HepG2 (cell line): ENCODE results near the gene NBPF20. TPM values are rescaled to one million over a fixed set of nuclear protein-coding genes. Genes with fewer than 3 reads are reported as not detected.

Experiments used
- ATAC-seq: fragments of 200-7000 bp; cut with Tn5 transposase; 3 replicates; pipeline ENCODE4 v1.9.1; 2020; ENCODE audit warnings: mild to moderate bottlenecking, moderate library complexity
- Bru-seq: library from RNA; stranded (reverse); fragments of 400-500 nt; gene quantifications from one replicate; lab custom pipeline; 2021; lab: Mats Ljungman, UMichigan
- BruChase-seq, 2 experiments: library from RNA; stranded (reverse); fragments of 400-500 nt; gene quantifications; one replicate each; lab custom pipeline; 2021; lab: Mats Ljungman, UMichigan
- BruUV-seq: library from RNA; stranded (reverse); fragments of 400-500 nt; replicated peaks from 2 replicates; lab custom pipeline; 2021; lab: Mats Ljungman, UMichigan
- CTCF ChIA-PET: fragments of 300-600 bp; formaldehyde crosslinking; extraction: SDS; loops from one replicate; lab custom pipeline; 2021; ENCODE audit warnings: low total read pairs, inconsistent platforms, low intra/inter-chr PET ratio; lab: Yijun Ruan, JAX
- POLR2A ChIA-PET: fragments of 350-600 bp; sonication (Branson Sonifier 250); formaldehyde crosslinking; loops from one replicate; lab custom pipeline; 2020; ENCODE audit warnings: antibody characterized with exemption, inconsistent platforms; lab: Yijun Ruan, JAX
- DNase-seq: peaks from one replicate; pipeline ENCODE4 v3.0.0-alpha.2; 2015; ENCODE audit warnings: low spot score
- FAIRE-seq: peaks from 3 replicates; lab custom pipeline; 2011; peaks lifted over from hg19 to GRCh38; lab: Jason Lieb, UNC
- H2AFZ ChIP-seq: one replicate; pipeline ENCODE4 v1.6.1; 2011; ENCODE audit warnings: low read length, inconsistent platforms
- H3K27ac ChIP-seq: fragments of 300-600 bp; 3 replicates; pipeline ENCODE4 v1.8.0; 2011; ENCODE audit warnings: mixed run types, mild to moderate bottlenecking, mixed read lengths, low read length, inconsistent platforms; ENCODE audit not compliant: insufficient read depth; ENCODE audit errors: extremely low read length
- H3K27me3 ChIP-seq, 2 experiments: fragments of 200-600 bp in 1 of 2; 2 replicates in 1 of 2; 3 replicates in 1 of 2; pipeline versions ENCODE4 v1.6.0 to v1.8.0; 2011; ENCODE audit warnings: low read length in 2 of 2, mild to moderate bottlenecking in 2 of 2, moderate library complexity in 2 of 2, inconsistent platforms in 1 of 2; ENCODE audit not compliant: insufficient read depth in 2 of 2, control insufficient read depth in 1 of 2
- H3K36me3 ChIP-seq, 2 experiments: fragments of 200-600 bp in 1 of 2; replicated peaks in 1 of 2; 2 replicates in 1 of 2; 3 replicates in 1 of 2; pipeline versions ENCODE4 v1.5.1 to v1.8.0; 2011; ENCODE audit warnings: low read length in 2 of 2, inconsistent platforms in 1 of 2; ENCODE audit not compliant: insufficient read depth in 2 of 2, control insufficient read depth in 1 of 2
- H3K4me1 ChIP-seq: 2 replicates; pipeline ENCODE4 v1.5.1; 2012; ENCODE audit warnings: low read length, inconsistent platforms; ENCODE audit not compliant: insufficient read depth
- H3K4me2 ChIP-seq: 2 replicates; pipeline ENCODE4 v1.6.0; 2011; ENCODE audit warnings: low read depth, low read length, inconsistent platforms
- H3K4me3 ChIP-seq, 3 experiments: fragments of 200-600 bp in 1 of 3; sonication (generic), shearing (Covaris generic) in 1 of 3; replicated peaks in 1 of 3; 2 replicates each; pipeline ENCODE4 v1.5.1; 2011 to 2016; ENCODE audit warnings: low read length in 3 of 3, inconsistent platforms in 2 of 3, low read depth in 2 of 3, mild to moderate bottlenecking in 2 of 3, control low read depth in 1 of 3, mixed read lengths in 1 of 3; ENCODE audit not compliant: insufficient read depth in 1 of 3
- H3K79me2 ChIP-seq: one replicate; pipeline ENCODE4 v1.6.1; 2011; ENCODE audit warnings: low read length, inconsistent platforms; ENCODE audit not compliant: insufficient read depth
- H3K9ac ChIP-seq: 2 replicates; pipeline ENCODE4 v1.6.0; 2011; ENCODE audit warnings: mild to moderate bottlenecking, low read depth, low read length, inconsistent platforms; ENCODE audit not compliant: insufficient read depth
- H3K9me3 ChIP-seq: 2 replicates; pipeline ENCODE4 v1.5.1; 2012; ENCODE audit warnings: mild to moderate bottlenecking, low read length
- H4K20me1 ChIP-seq: 2 replicates; pipeline ENCODE4 v1.6.0; 2011; ENCODE audit warnings: inconsistent platforms, mild to moderate bottlenecking, low read length, moderate library complexity; ENCODE audit not compliant: insufficient read depth
- MTF1 ChIP-seq: sonication (generic); formaldehyde crosslinking; IDR thresholded peaks from 2 replicates; pipeline ENCODE4 v1.5.0; 2020; ENCODE audit warnings: missing genetic modification reagents
- SNAPC2 ChIP-seq: sonication (generic); formaldehyde crosslinking; IDR thresholded peaks from 2 replicates; pipeline ENCODE4 v1.8.1; 2022; ENCODE audit warnings: mild to moderate bottlenecking, missing genetic modification reagents
- YEATS4 ChIP-seq: sonication (generic); formaldehyde crosslinking; IDR thresholded peaks from 2 replicates; pipeline ENCODE4 v1.4.0; 2020; ENCODE audit warnings: missing genetic modification reagents, borderline replicate concordance
- ZNF224 ChIP-seq: sonication (generic); formaldehyde crosslinking; IDR thresholded peaks from 2 replicates; pipeline ENCODE4 v1.5.0; 2020; ENCODE audit warnings: mild to moderate bottlenecking, missing genetic modification reagents
- ZNF446 ChIP-seq: sonication (generic); formaldehyde crosslinking; IDR thresholded peaks from 2 replicates; pipeline ENCODE4 v1.5.0; 2020; ENCODE audit warnings: mild to moderate bottlenecking, missing genetic modification reagents
- ZNF556 ChIP-seq: sonication (generic); formaldehyde crosslinking; IDR thresholded peaks from 2 replicates; pipeline ENCODE4 v1.4.0; 2020; ENCODE audit warnings: mild to moderate bottlenecking, missing genetic modification reagents, borderline replicate concordance
- ZSCAN20 ChIP-seq: sonication (generic); formaldehyde crosslinking; IDR thresholded peaks from 2 replicates; pipeline ENCODE4 v1.4.0; 2020; ENCODE audit warnings: missing genetic modification reagents, mild to moderate bottlenecking, borderline replicate concordance
- ZSCAN29 ChIP-seq: sonication (generic); formaldehyde crosslinking; conservative IDR thresholded peaks from 2 replicates; pipeline ENCODE4 v1.4.0; 2020; ENCODE audit warnings: mild to moderate bottlenecking, missing genetic modification reagents
- WGBS: methylation state at CpG from one replicate; pipeline ENCODE4 v1.1.6; 2017; ENCODE audit warnings: low lambda C conversion rate; 5-methylcytosine and 5-hydroxymethylcytosine counted together
- in situ Hi-C: cut with HindIII; loops from 2 replicates; pipeline ENCODE4 v1.10.0; 2017; ENCODE audit warnings: low pct_unique_long_range_greater_than_20kb; ENCODE audit not compliant: extremely low pct_ligation_motif_present
- intact Hi-C: fragments of 100-400 bp; cut with micrococcal nuclease; formaldehyde crosslinking; loops from one replicate; pipeline ENCODE4 v1.10.0; 2022; ENCODE audit not compliant: unreplicated experiment
- long read RNA-seq, 2 experiments: library from RNA in 1 of 2; library from polyadenylated mRNA in 1 of 2; stranded (forward) in 1 of 2; unstranded in 1 of 2; transcript quantifications; one replicate each; pipeline ENCODE4 v2.0.0, GENCODE V29; 2019 to 2022
- polyA minus RNA-seq, 3 experiments: library from RNA; depleted of rRNA, polyadenylated mRNA; stranded (reverse); fragments of >200 nt; gene quantifications; 2 replicates each; pipeline ENCODE4 v1.2.3, GENCODE V29; 2011; ENCODE audit warnings: low replicate concordance in 1 of 3
- polyA plus RNA-seq, 8 experiments: library from polyadenylated mRNA; depleted of rRNA in 3 of 8; stranded (reverse) in 7 of 8; unstranded in 1 of 8; fragments of >200 nt; fragmentation: Illumina TruSeq in 4 of 8; extraction: Trizol in 4 of 8; gene quantifications; 2 replicates each; pipeline versions ENCODE4 v1.2.1 to v1.2.3, GENCODE V29; 2011 to 2016; ENCODE audit warnings: low read depth in 4 of 8, missing spikeins in 1 of 8, mixed read lengths in 1 of 8; ENCODE audit not compliant: insufficient read depth in 1 of 8
- total RNA-seq, 5 experiments: library from RNA; depleted of rRNA; stranded (reverse); fragments of >200 nt; fragmentation: Illumina TruSeq; extraction: Trizol; gene quantifications; 2 replicates each; pipeline ENCODE4 v1.2.3, GENCODE V29; 2016; ENCODE audit warnings: low read depth in 1 of 5
- TF ChIP-seq, protein P1 (sequence below): sonication (generic); formaldehyde crosslinking; IDR thresholded peaks from 2 replicates; pipeline ENCODE4 v1.4.0; 2020; ENCODE audit warnings: missing genetic modification reagents, borderline replicate concordance
- TF ChIP-seq, protein P2 (sequence below): IDR thresholded peaks from 2 replicates; pipeline ENCODE4 v1.6.1; 2016; ENCODE audit warnings: mild to moderate bottlenecking, missing biosample characterization, missing genetic modification reagents

The NBPF20 gene, protein sequence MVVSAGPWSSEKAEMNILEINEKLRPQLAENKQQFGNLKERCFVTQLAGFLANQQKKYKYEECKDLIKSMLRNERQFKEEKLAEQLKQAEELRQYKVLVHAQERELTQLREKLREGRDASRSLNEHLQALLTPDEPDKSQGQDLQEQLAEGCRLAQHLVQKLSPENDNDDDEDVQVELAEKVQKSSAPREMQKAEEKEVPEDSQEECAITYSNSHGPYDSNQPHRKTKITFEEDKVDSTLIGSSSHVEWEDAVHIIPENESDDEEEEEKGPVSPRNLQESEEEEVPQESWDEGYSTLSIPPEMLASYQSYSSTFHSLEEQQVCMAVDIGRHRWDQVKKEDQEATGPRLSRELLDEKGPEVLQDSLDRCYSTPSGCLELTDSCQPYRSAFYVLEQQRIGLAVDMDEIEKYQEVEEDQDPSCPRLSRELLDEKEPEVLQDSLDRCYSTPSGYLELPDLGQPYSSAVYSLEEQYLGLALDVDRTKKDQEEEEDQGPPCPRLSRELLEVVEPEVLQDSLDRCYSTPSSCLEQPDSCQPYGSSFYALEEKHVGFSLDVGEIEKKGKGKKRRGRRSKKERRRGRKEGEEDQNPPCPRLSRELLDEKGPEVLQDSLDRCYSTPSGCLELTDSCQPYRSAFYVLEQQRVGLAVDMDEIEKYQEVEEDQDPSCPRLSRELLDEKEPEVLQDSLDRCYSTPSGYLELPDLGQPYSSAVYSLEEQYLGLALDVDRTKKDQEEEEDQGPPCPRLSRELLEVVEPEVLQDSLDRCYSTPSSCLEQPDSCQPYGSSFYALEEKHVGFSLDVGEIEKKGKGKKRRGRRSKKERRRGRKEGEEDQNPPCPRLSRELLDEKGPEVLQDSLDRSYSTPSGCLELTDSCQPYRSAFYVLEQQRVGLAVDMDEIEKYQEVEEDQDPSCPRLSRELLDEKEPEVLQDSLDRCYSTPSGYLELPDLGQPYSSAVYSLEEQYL (N-terminal part only)
- total RNA-seq (2016; rRNA removed; fragmentation: Illumina TruSeq; extraction: Trizol) (3.1 and 3.4 TPM in 2 replicates), polyA plus RNA-seq (2011; rRNA removed) (2.8 and 3.0 TPM in 2 replicates), polyA minus RNA-seq (2011; rRNA and poly(A)+ RNA removed; ENCODE audit: low replicate concordance) (3.0 and 8.7 TPM in 2 replicates), Bru-seq, nascent RNA (percentile 32 among the genes with signal in this experiment), BruChase-seq, experiment 1, labeled RNA remaining after a 6-hour chase (percentile 33 among the genes with signal in this experiment), BruChase-seq, experiment 2, labeled RNA remaining after a 2-hour chase (percentile 33 among the genes with signal in this experiment)
- 0.35 and 0.61 TPM in 2 replicates for total RNA-seq (2016; cell fraction: cytosol; rRNA removed; fragmentation: Illumina TruSeq; extraction: Trizol; ENCODE audit: low read depth)
- 2.8 TPM in 2 replicates for total RNA-seq (2016; cell fraction: insoluble cytoplasmic fraction; rRNA removed; fragmentation: Illumina TruSeq; extraction: Trizol)
- total RNA-seq (2016; cell fraction: membrane; rRNA removed; fragmentation: Illumina TruSeq; extraction: Trizol) = 1.1 and 1.6 TPM in 2 replicates
- total RNA-seq (2016; cell fraction: nucleus; rRNA removed; fragmentation: Illumina TruSeq; extraction: Trizol) = 4.0 and 5.7 TPM in 2 replicates
- 1.2 and 2.2 TPM in 2 replicates for polyA plus RNA-seq (2011; cell fraction: cytosol; rRNA removed)
- polyA plus RNA-seq (2011; cell fraction: nucleus; rRNA removed) = 3.2 and 3.9 TPM in 2 replicates
- polyA plus RNA-seq (2012) = 1.3 and 2.5 TPM in 2 replicates
- 0.24 and 0.36 TPM in 2 replicates for polyA plus RNA-seq (2016; cell fraction: cytosol; fragmentation: Illumina TruSeq; extraction: Trizol; ENCODE audit: low read depth)
- 1.6 and 1.7 TPM in 2 replicates for polyA plus RNA-seq (2016; cell fraction: insoluble cytoplasmic fraction; fragmentation: Illumina TruSeq; extraction: Trizol; ENCODE audit: low read depth)
- polyA plus RNA-seq (2016; cell fraction: membrane; fragmentation: Illumina TruSeq; extraction: Trizol; ENCODE audit: low read depth) = 0.45 and 0.47 TPM in 2 replicates
- 4.9 and 5.4 TPM in 2 replicates for polyA plus RNA-seq (2016; cell fraction: nucleus; fragmentation: Illumina TruSeq; extraction: Trizol; ENCODE audit: insufficient read depth, low read depth)
- 1.1 and 1.6 TPM in 2 replicates for polyA minus RNA-seq (2011; cell fraction: cytosol; rRNA and poly(A)+ RNA removed)
- polyA minus RNA-seq (2011; cell fraction: nucleus; rRNA and poly(A)+ RNA removed) = 5.0 and 7.7 TPM in 2 replicates
- long read RNA-seq, experiment 1, partial matches to known transcripts = 0 of 1 reads
- long read RNA-seq, experiment 1, other reads (novel, unspliced or antisense) = 1 of 1 reads
- long read RNA-seq, experiment 2, partial matches to known transcripts = 3 of 9 reads
- long read RNA-seq, experiment 2, other reads (novel, unspliced or antisense) = 6 of 9 reads

GRCh38 chr1:145425436-145426029 lies at the start of gene NBPF20:
Gene NBPF20 (minus strand): TSS chr1:145425603. CDS start chr1:145405272, 20,331 bp downstream.
- ChIA-PET POLR2A (interaction anchor here (0.6 to 0.7 kb wide), 2 partner anchors 40 kb away, joined by 3 read pairs; no protein-coding TSS in a partner anchor), CTCF (no interaction called here)
- Histone ChIP-seq H3K27ac (peak within 1 kb of the TSS; percentile 21), H3K4me3 (peak within 1 kb of the TSS; percentile 48 to 76 (median 70)), H3K79me2 (no peaks in the 10 kb centered on the region), H4K20me1 (no peaks in the 10 kb centered on the region), H3K4me2 (peak within 1 kb of the TSS; percentile 84), H3K9ac (peak within 1 kb of the TSS; percentile 64), H3K36me3 (no peaks in the 10 kb centered on the region), H3K4me1 (0 out of 2 replicates have a peak, but pooled peaks cover 6% of the 10 kb centered on the region), H3K9me3 (no peaks in the 10 kb centered on the region), H2AFZ (peak within 1 kb of the TSS; percentile 75), H3K27me3 (no peaks in the 10 kb centered on the region; a peak in 1 of 5 replicates)
- 2% methylated on average over 12 of the region's 50 CpGs for WGBS
- peak; percentile 72 for DNase-seq
- in situ Hi-C loops (no loop called here), intact Hi-C loops (no loop called here)
- ATAC-seq = peak; percentile 99
- BruUV-seq = no TSS peak
- FAIRE-seq = no peak
- TF ChIP-seq MTF1 (CRISPR knock-in tag) (no peak), ZNF446 (CRISPR knock-in tag) (no peak), SNAPC2 (CRISPR knock-in tag) (no peak), YEATS4 (CRISPR knock-in tag) (no peak; the same call in 1 of the 2 replicates), ZSCAN29 (CRISPR knock-in tag) (0 out of 2 replicates have a peak, but pooled peaks have one; percentile 36), ZNF224 (CRISPR knock-in tag) (no peak), ZSCAN20 (CRISPR knock-in tag) (peak; percentile 38; the same call in 1 of the 2 replicates), ZNF556 (CRISPR knock-in tag) (peak; percentile 40; the same call in 1 of the 2 replicates)
- TF ChIP-seq, protein P1, sequence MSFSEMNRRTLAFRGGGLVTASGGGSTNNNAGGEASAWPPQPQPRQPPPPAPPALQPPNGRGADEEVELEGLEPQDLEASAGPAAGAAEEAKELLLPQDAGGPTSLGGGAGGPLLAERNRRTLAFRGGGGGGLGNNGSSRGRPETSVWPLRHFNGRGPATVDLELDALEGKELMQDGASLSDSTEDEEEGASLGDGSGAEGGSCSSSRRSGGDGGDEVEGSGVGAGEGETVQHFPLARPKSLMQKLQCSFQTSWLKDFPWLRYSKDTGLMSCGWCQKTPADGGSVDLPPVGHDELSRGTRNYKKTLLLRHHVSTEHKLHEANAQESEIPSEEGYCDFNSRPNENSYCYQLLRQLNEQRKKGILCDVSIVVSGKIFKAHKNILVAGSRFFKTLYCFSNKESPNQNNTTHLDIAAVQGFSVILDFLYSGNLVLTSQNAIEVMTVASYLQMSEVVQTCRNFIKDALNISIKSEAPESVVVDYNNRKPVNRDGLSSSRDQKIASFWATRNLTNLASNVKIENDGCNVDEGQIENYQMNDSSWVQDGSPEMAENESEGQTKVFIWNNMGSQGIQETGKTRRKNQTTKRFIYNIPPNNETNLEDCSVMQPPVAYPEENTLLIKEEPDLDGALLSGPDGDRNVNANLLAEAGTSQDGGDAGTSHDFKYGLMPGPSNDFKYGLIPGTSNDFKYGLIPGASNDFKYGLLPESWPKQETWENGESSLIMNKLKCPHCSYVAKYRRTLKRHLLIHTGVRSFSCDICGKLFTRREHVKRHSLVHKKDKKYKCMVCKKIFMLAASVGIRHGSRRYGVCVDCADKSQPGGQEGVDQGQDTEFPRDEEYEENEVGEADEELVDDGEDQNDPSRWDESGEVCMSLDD (CRISPR knock-in tag) = no peak
- TF ChIP-seq, protein P2, sequence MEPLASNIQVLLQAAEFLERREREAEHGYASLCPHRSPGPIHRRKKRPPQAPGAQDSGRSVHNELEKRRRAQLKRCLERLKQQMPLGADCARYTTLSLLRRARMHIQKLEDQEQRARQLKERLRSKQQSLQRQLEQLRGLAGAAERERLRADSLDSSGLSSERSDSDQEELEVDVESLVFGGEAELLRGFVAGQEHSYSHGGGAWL (CRISPR knock-in tag) = peak; percentile 39; the same call in 1 of the 2 replicates
